GM12878 (cell line): Measurements from ENCODE around the gene TNXB. TPM values are rescaled to one million over a fixed set of nuclear protein-coding genes. Genes with fewer than 3 reads are reported as not detected.

ENCODE experiments used
- ATAC-seq: fragments of 200-7000 bp; cut with Tn5 transposase; 3 replicates; pipeline ENCODE4 v1.9.1; 2020; ENCODE audit warnings: mild to moderate bottlenecking, moderate library complexity
- BruUV-seq: library from RNA; stranded (reverse); fragments of 400-500 nt; replicated peaks from 2 replicates; lab custom pipeline; 2021; lab: Mats Ljungman, UMichigan
- CTCF ChIA-PET: fragments of 300-600 bp; sonication (Branson Sonifier 250); formaldehyde crosslinking; extraction: SDS; loops from one replicate; lab custom pipeline; 2021; ENCODE audit warnings: inconsistent platforms; lab: Yijun Ruan, JAX
- POLR2A ChIA-PET: fragments of 350-600 bp; formaldehyde crosslinking; extraction: SDS; loops from one replicate; lab custom pipeline; 2021; ENCODE audit warnings: inconsistent platforms; lab: Charles Lee
- RAD21 ChIA-PET: fragments of 300-600 bp; sonication (Branson Sonifier 250); formaldehyde crosslinking; loops from one replicate; lab custom pipeline; 2023; ENCODE audit warnings: antibody characterized with exemption; ENCODE audit not compliant: unreplicated experiment; lab: Charles Lee
- SMC1A ChIA-PET: fragments of 300-600 bp; sonication (Branson Sonifier 250); formaldehyde crosslinking; loops from one replicate; lab custom pipeline; 2023; ENCODE audit not compliant: unreplicated experiment, uncharacterized antibody; lab: Charles Lee
- DNase-seq: peaks from one replicate; pipeline ENCODE4 v3.0.0-alpha.2; 2011; ENCODE audit warnings: low read depth, low spot score
- FAIRE-seq: peaks from 3 replicates; lab custom pipeline; 2011; peaks lifted over from hg19 to GRCh38; lab: Jason Lieb, UNC
- H2AFZ ChIP-seq: 2 replicates; pipeline ENCODE4 v1.6.0; 2011; ENCODE audit warnings: low read depth, low read length, control low read depth; ENCODE audit not compliant: control insufficient read depth
- H3K27ac ChIP-seq: 2 replicates; pipeline ENCODE4 v1.5.1; 2011; ENCODE audit warnings: control low read depth; ENCODE audit not compliant: control insufficient read depth, insufficient read depth
- H3K27me3 ChIP-seq, 2 experiments: replicated peaks in 1 of 2; 2 replicates each; pipeline versions ENCODE4 v1.6.0 to v1.6.1; 2011; ENCODE audit warnings: low read length in 1 of 2; ENCODE audit not compliant: control insufficient read depth in 2 of 2, insufficient read depth in 2 of 2
- H3K36me3 ChIP-seq, 2 experiments: 2 replicates each; pipeline ENCODE4 v1.5.1; 2011; ENCODE audit warnings: low read length in 1 of 2; ENCODE audit not compliant: control insufficient read depth in 2 of 2, insufficient read depth in 2 of 2
- H3K4me1 ChIP-seq: 2 replicates; pipeline ENCODE4 v1.6.1; 2011; ENCODE audit warnings: mild to moderate bottlenecking, low read length, moderate library complexity, mixed read lengths; ENCODE audit not compliant: control insufficient read depth, insufficient read depth
- H3K4me2 ChIP-seq: 2 replicates; pipeline ENCODE4 v1.6.0; 2011; ENCODE audit warnings: control low read depth; ENCODE audit not compliant: control insufficient read depth, insufficient read depth
- H3K4me3 ChIP-seq: fragments of 200-600 bp; sonication (generic); 2 replicates; pipeline ENCODE4 v1.5.1; 2016
- H3K79me2 ChIP-seq: 2 replicates; pipeline ENCODE4 v1.6.0; 2011; ENCODE audit warnings: low read length; ENCODE audit not compliant: control insufficient read depth, insufficient read depth
- H3K9ac ChIP-seq: 2 replicates; pipeline ENCODE4 v1.8.0; 2011; ENCODE audit warnings: low read length, control low read depth, mixed read lengths; ENCODE audit not compliant: control insufficient read depth, insufficient read depth
- H3K9me3 ChIP-seq: replicated peaks from 3 replicates; pipeline ENCODE4 v1.5.1; 2011; ENCODE audit warnings: mild to moderate bottlenecking, low read length; ENCODE audit not compliant: control insufficient read depth, insufficient read depth
- H4K20me1 ChIP-seq: 2 replicates; pipeline ENCODE4 v1.6.0; 2011; ENCODE audit not compliant: control insufficient read depth, insufficient read depth
- BACH1 ChIP-seq: fragments of 450-650 bp; IDR thresholded peaks from 2 replicates; pipeline ENCODE4 v1.6.1; 2017; ENCODE audit warnings: mild to moderate bottlenecking, borderline replicate concordance
- BCL3 ChIP-seq: IDR thresholded peaks from 2 replicates; pipeline ENCODE4 v1.6.1; 2011; ENCODE audit warnings: borderline replicate concordance, low read depth, mild to moderate bottlenecking, moderate library complexity, low read length; ENCODE audit not compliant: insufficient read depth, poor library complexity, severe bottlenecking
- CBFB ChIP-seq: IDR thresholded peaks from 2 replicates; pipeline ENCODE4 v1.6.1; 2016; ENCODE audit warnings: antibody characterized with exemption, low read depth
- HDGF ChIP-seq: fragments of 450-650 bp; IDR thresholded peaks from 2 replicates; pipeline ENCODE4 v1.6.1; 2016; ENCODE audit warnings: antibody characterized with exemption
- IKZF1 ChIP-seq: fragments of 450-650 bp; conservative IDR thresholded peaks from 2 replicates; pipeline ENCODE4 v1.6.1; 2017; ENCODE audit warnings: antibody characterized with exemption, mild to moderate bottlenecking
- IRF4 ChIP-seq: IDR thresholded peaks from 2 replicates; pipeline ENCODE4 v1.6.1; 2011; ENCODE audit warnings: low read depth, low read length
- RELA ChIP-seq: fragments of 450-650 bp; IDR thresholded peaks from 2 replicates; pipeline ENCODE4 v1.8.0; 2014; ENCODE audit warnings: borderline replicate concordance; ENCODE audit not compliant: partially characterized antibody
- SPI1 ChIP-seq: IDR thresholded peaks from 2 replicates; pipeline ENCODE4 v1.6.1; 2011; ENCODE audit warnings: low read depth, mild to moderate bottlenecking, low read length, moderate library complexity, borderline replicate concordance; ENCODE audit not compliant: insufficient read depth
- TAF1 ChIP-seq: IDR thresholded peaks from 2 replicates; pipeline ENCODE4 v1.6.1; 2011; ENCODE audit warnings: mild to moderate bottlenecking, low read depth, low read length, borderline replicate concordance
- TCF7 ChIP-seq: IDR thresholded peaks from 2 replicates; pipeline ENCODE4 v1.6.1; 2014; ENCODE audit warnings: antibody characterized with exemption, borderline replicate concordance
- ZNF207 ChIP-seq: fragments of 450-650 bp; IDR thresholded peaks from 2 replicates; pipeline ENCODE4 v1.6.1; 2014; ENCODE audit warnings: antibody characterized with exemption, mild to moderate bottlenecking, borderline replicate concordance
- ZNF622 ChIP-seq: fragments of 450-650 bp; IDR thresholded peaks from 2 replicates; pipeline ENCODE4 v1.6.1; 2017; ENCODE audit warnings: mild to moderate bottlenecking, inconsistent platforms
- ZNF687 ChIP-seq: fragments of 450-650 bp; IDR thresholded peaks from 2 replicates; pipeline ENCODE4 v1.6.1; 2017; ENCODE audit warnings: mild to moderate bottlenecking, moderate library complexity
- WGBS: methylation state at CpG from one replicate; pipeline ENCODE4 v1.1.6; 2016; ENCODE audit warnings: low lambda C conversion rate; ENCODE audit not compliant: insufficient replicate concordance, insufficient coverage; ENCODE audit errors: missing lambda C conversion rate; 5-methylcytosine and 5-hydroxymethylcytosine counted together
- in situ Hi-C: fragments of 300-500 bp; cut with MboI; formaldehyde crosslinking; loops from 9 replicates; pipeline ENCODE4 v1.14.3; 2018; ENCODE audit warnings: mixed read lengths
- intact Hi-C: fragments of 100-400 bp; cut with micrococcal nuclease; formaldehyde crosslinking; loops from one replicate; pipeline ENCODE4 v1.14.2; 2022; ENCODE audit not compliant: unreplicated experiment
- polyA plus RNA-seq, 11 experiments: library from polyadenylated mRNA; depleted of rRNA in 4 of 11; unstranded in 6 of 11; stranded (reverse) in 5 of 11; fragments of >200 nt; fragmentation: Nextera tagmentation in 4 of 11; fragmentation: Illumina TruSeq in 1 of 11; extraction: Ambion mirVana in 4 of 11; extraction: Trizol in 1 of 11; gene quantifications; 1 replicate in 1 of 11; 2 replicates in 10 of 11; pipeline versions ENCODE4 v1.2.1 to v1.2.3, GENCODE V29; 2011 to 2016; ENCODE audit warnings: inconsistent platforms in 2 of 11, missing spikeins in 2 of 11, low read depth in 1 of 11
- total RNA-seq, 4 experiments: library from RNA; depleted of rRNA in 3 of 4; stranded (reverse); fragments of >200 nt in 3 of 4; fragmentation: Illumina TruSeq in 1 of 4; extraction: Trizol in 1 of 4; gene quantifications; 2 replicates each; pipeline versions ENCODE4 v1.2.1 to v1.2.3, GENCODE V29; 2013 to 2021

The TNXB gene
- total and polyA plus RNA-seq, 10 of the 15 experiments (the other 5 are each of a cell fraction or from before 2014, with no cell fraction given), result 0.03 to 2.5 (median 0.68) TPM; not detected in 2

GRCh38 chr6:32146287-32146686, 37.1 kb upstream of the TNXB start:
- H2AFZ ChIP-seq, result no peak overlapping the region
- FAIRE-seq, result no peak
- CTCF ChIA-PET, result interaction anchor here (0.5 to 1.7 kb wide), 2 partner anchors 8 to 18 kb away, joined by 3 to 5 read pairs; partner anchors contain the start of gene EGFL8

More at GRCh38 chr6:32146287-32146686, 37.1 kb upstream of the TNXB start:
- H3K9me3 ChIP-seq, result no peaks in the 10 kb centered on the region; the same call in 2 of the 3 replicates
- in situ Hi-C loops (no loop called here), intact Hi-C loops (no loop called here)
- no peak overlapping the region for H3K4me2 ChIP-seq
- ATAC-seq, result no peak
- 50% methylated on average over 1 of the region's 1 CpG for WGBS
- no peaks in the 10 kb centered on the region for H3K4me1 ChIP-seq
- no TSS peak for BruUV-seq
- no peaks in the 10 kb centered on the region for H3K36me3 ChIP-seq
- no peak overlapping the region for H3K4me3 ChIP-seq
- H3K9ac ChIP-seq, result no peak overlapping the region
- no peaks in the 10 kb centered on the region for H3K79me2 ChIP-seq
- no peak for DNase-seq
- RAD21 ChIA-PET, result no interaction called here
- H3K27me3 ChIP-seq, result peaks cover 7 to 12% of the 10 kb centered on the region in 2 experiments
- TF ChIP-seq HDGF, result no peak
- TF ChIP-seq IRF4, result no peak
- no peak for TF ChIP-seq SPI1
- no peak for TF ChIP-seq BACH1
- TF ChIP-seq BCL3, result no peak
- TF ChIP-seq ZNF622, result no peak
- no peak for TF ChIP-seq CBFB
- no peak for TF ChIP-seq ZNF687
- TF ChIP-seq TCF7, result no peak
- TF ChIP-seq RELA, result no peak
- TF ChIP-seq ZNF207, result no peak
- TF ChIP-seq IKZF1, result no peak
- no peak for TF ChIP-seq TAF1
- TF ChIP-seq, all 136 proteins: peak for 0
- ChIA-PET POLR2A (interaction anchor here (0.6 kb wide), 2 partner anchors 9 to 52 kb away, joined by 4 to 10 read pairs; no protein-coding TSS in a partner anchor), SMC1A (no interaction called here)
- Histone ChIP-seq H4K20me1 (no peaks in the 10 kb centered on the region), H3K27ac (no peak overlapping the region)
